ENCODE data around the gene KHDC3L. TPM values are rescaled to one million over a fixed set of nuclear protein-coding genes. Genes with fewer than 3 reads are reported as not detected.

Gene KHDC3L
- total RNA-seq, 1 experiment from 2014 or later: not detected

DNA sequence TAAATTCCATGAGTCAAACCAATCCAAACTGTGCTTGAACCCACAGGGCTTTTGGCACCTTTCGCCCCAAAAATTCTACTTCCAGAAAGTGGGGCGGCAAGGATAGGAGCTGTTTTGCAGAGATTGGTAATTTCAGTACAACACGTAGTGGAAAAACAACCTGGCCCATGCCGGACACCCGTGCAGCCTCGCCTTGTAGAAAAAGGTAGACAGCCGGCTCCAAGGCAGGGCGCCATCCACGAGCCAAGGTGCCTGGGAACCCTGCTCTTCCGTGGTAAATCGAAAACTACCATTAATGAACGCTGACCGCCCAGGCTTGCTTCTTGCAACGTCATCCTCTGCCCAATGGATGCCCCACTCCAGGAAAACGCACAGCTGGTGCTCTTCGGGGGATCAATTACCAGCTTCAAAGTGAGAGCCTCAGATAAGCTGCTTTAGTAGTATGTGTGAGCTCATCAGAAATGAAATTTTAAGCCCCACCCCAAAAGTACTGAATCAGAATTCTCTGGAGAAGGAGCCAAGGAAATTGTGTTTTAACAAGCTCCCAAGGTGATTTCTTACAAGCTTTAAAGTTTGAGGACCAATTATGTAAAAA is 5.4 kb downstream of the KHDC3L start:
- POLR2A ChIA-PET: no interaction called here
- Histone ChIP-seq H3K36me3 (ENCODE audit: control insufficient read depth, insufficient read depth, low read length) (no peaks in the 10 kb centered on the region), H3K4me3 (ENCODE audit: low read depth in 2 of 2, low read length in 2 of 2) (no peak overlapping the region), H3K27ac (ENCODE audit: low read length) (no peak overlapping the region), H3K9me3 (ENCODE audit: control insufficient read depth, insufficient read depth, low read depth, low read length) (no peaks in the 10 kb centered on the region), H3K4me1 (ENCODE audit: control insufficient read depth, insufficient read depth, low read length) (no peaks in the 10 kb centered on the region), H3K27me3 (ENCODE audit: control insufficient read depth, insufficient read depth, low read length) (no peaks in the 10 kb centered on the region)
- in situ Hi-C loops (cut with HindIII; ENCODE audit: low pct_unique_long_range_greater_than_20kb, low sequenced_read_pairs) (no loop called here), intact Hi-C loops (cut with micrococcal nuclease; ENCODE audit: unreplicated experiment) (no loop called here)
- DNase-seq (ENCODE audit: low read depth, low spot score) (no peak), ATAC-seq (no peak)
- CTCF ChIA-PET: interaction anchor here (0.6 kb wide), 1 partner anchor 82 kb away, joined by 3 read pairs; no protein-coding TSS in a partner anchor
- TF ChIP-seq TCF7L2 (IDR thresholded peaks at IDR 0.05; ENCODE audit: low read depth, low read length) (no peak), SIN3A (IDR thresholded peaks at IDR 0.05; ENCODE audit: borderline replicate concordance, insufficient read depth, low read depth, low read length) (no peak), POLR2AphosphoS5 (IDR thresholded peaks at IDR 0.05; ENCODE audit: low read depth, low read length) (no peak)
- TF ChIP-seq, protein P1, sequence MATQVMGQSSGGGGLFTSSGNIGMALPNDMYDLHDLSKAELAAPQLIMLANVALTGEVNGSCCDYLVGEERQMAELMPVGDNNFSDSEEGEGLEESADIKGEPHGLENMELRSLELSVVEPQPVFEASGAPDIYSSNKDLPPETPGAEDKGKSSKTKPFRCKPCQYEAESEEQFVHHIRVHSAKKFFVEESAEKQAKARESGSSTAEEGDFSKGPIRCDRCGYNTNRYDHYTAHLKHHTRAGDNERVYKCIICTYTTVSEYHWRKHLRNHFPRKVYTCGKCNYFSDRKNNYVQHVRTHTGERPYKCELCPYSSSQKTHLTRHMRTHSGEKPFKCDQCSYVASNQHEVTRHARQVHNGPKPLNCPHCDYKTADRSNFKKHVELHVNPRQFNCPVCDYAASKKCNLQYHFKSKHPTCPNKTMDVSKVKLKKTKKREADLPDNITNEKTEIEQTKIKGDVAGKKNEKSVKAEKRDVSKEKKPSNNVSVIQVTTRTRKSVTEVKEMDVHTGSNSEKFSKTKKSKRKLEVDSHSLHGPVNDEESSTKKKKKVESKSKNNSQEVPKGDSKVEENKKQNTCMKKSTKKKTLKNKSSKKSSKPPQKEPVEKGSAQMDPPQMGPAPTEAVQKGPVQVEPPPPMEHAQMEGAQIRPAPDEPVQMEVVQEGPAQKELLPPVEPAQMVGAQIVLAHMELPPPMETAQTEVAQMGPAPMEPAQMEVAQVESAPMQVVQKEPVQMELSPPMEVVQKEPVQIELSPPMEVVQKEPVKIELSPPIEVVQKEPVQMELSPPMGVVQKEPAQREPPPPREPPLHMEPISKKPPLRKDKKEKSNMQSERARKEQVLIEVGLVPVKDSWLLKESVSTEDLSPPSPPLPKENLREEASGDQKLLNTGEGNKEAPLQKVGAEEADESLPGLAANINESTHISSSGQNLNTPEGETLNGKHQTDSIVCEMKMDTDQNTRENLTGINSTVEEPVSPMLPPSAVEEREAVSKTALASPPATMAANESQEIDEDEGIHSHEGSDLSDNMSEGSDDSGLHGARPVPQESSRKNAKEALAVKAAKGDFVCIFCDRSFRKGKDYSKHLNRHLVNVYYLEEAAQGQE (IDR thresholded peaks at IDR 0.05; ENCODE audit: insufficient read depth in 1 of 2, low read depth in 2 of 2, low read length in 1 of 2): no peak
- TF ChIP-seq, protein P2, sequence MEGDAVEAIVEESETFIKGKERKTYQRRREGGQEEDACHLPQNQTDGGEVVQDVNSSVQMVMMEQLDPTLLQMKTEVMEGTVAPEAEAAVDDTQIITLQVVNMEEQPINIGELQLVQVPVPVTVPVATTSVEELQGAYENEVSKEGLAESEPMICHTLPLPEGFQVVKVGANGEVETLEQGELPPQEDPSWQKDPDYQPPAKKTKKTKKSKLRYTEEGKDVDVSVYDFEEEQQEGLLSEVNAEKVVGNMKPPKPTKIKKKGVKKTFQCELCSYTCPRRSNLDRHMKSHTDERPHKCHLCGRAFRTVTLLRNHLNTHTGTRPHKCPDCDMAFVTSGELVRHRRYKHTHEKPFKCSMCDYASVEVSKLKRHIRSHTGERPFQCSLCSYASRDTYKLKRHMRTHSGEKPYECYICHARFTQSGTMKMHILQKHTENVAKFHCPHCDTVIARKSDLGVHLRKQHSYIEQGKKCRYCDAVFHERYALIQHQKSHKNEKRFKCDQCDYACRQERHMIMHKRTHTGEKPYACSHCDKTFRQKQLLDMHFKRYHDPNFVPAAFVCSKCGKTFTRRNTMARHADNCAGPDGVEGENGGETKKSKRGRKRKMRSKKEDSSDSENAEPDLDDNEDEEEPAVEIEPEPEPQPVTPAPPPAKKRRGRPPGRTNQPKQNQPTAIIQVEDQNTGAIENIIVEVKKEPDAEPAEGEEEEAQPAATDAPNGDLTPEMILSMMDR (IDR thresholded peaks at IDR 0.05): no peak
- no TSS peak for BruUV-seq (replicated peaks)

DNA sequence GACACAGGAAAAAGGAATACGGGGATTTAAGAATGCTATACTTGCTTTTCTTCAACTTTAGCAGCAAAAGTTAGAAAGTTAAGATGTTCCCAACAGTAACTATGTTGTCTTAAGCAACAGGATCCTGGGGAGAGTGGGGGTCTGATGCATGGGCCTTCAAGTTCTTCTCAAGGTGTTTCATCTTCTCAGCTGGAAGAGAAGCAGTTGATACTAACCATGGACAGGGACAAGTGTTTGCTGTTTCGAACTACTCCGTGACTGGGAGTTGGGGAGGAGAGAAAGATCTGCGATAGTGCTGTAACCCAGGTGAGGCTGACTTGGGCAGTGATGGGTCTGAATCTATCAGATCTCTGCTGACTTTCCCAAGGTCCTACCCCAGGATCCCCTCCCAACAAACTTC is 6.2 kb downstream of the KHDC3L start:
- intact Hi-C loops (cut with micrococcal nuclease; ENCODE audit: unreplicated experiment) (no loop called here), in situ Hi-C loops (cut with HindIII; ENCODE audit: low pct_unique_long_range_greater_than_20kb, low sequenced_read_pairs) (no loop called here)
- ChIA-PET POLR2A (no interaction called here), CTCF (no interaction called here)
- H3K4me1 ChIP-seq (ENCODE audit: control insufficient read depth, insufficient read depth, low read length): no peaks in the 10 kb centered on the region
- H3K36me3 ChIP-seq (ENCODE audit: control insufficient read depth, insufficient read depth, low read length): no peaks in the 10 kb centered on the region
- DNase-seq (ENCODE audit: low read depth, low spot score) (no peak), ATAC-seq (no peak)
- no peak overlapping the region for H3K4me3 ChIP-seq (ENCODE audit: low read depth in 2 of 2, low read length in 2 of 2)
- H3K27me3 ChIP-seq (ENCODE audit: control insufficient read depth, insufficient read depth, low read length): no peaks in the 10 kb centered on the region
- H3K27ac ChIP-seq (ENCODE audit: low read length): no peak overlapping the region
- no peak for TF ChIP-seq SIN3A (IDR thresholded peaks at IDR 0.05; ENCODE audit: borderline replicate concordance, insufficient read depth, low read depth, low read length)
- TF ChIP-seq, protein P2 (IDR thresholded peaks at IDR 0.05): no peak
- TF ChIP-seq, protein P1 (IDR thresholded peaks at IDR 0.05; ENCODE audit: insufficient read depth in 1 of 2, low read depth in 2 of 2, low read length in 1 of 2): no peak
- no peak for TF ChIP-seq POLR2AphosphoS5 (IDR thresholded peaks at IDR 0.05; ENCODE audit: low read depth, low read length)
- TF ChIP-seq TCF7L2 (IDR thresholded peaks at IDR 0.05; ENCODE audit: low read depth, low read length): no peak
- BruUV-seq (replicated peaks): no TSS peak
- no peaks in the 10 kb centered on the region for H3K9me3 ChIP-seq (ENCODE audit: control insufficient read depth, insufficient read depth, low read depth, low read length)

Measured in Panc1 (cell line).